NCI-H1105 treated with DMSO at 0.1 percent for 48 hours (cell line): ENCODE data around the gene RBMS3.
"Not testable (repeated sequence)": the region's sequence is repeated elsewhere in the genome, so short reads cannot be mapped to it uniquely, and the experiment has no call there.

Experiments used
- DNase-seq: peaks from one replicate; lab custom pipeline; 2025; lab: John Stamatoyannopoulos, UW

Gene RBMS3

GRCh38 chr3:29339016-29339833, 58.4 kb downstream of the RBMS3 start:
- no peak for DNase-seq

GRCh38 chr3:29344154-29344553, 63.3 kb downstream of the RBMS3 start:
- DNase-seq: no peak

GRCh38 chr3:29344935-29345334, 64.1 kb downstream of the RBMS3 start:
- DNase-seq: no peak

GRCh38 chr3:29345516-29346300, 64.8 kb downstream of the RBMS3 start:
- no peak for DNase-seq

GRCh38 chr3:29346828-29347227, 66.0 kb downstream of the RBMS3 start:
- no peak for DNase-seq

- DNase-seq: no peak
Observed at GRCh38 chr3:29347412-29347811, 66.5 kb downstream of the RBMS3 start.

GRCh38 chr3:29348316-29348715, 67.4 kb downstream of the RBMS3 start:
- DNase-seq: no peak

- no peak for DNase-seq
Observed at GRCh38 chr3:29349049-29349448, 68.2 kb downstream of the RBMS3 start.

GRCh38 chr3:29353807-29354206, 72.9 kb downstream of the RBMS3 start:
- DNase-seq: no peak

GRCh38 chr3:29354894-29355293, 74.0 kb downstream of the RBMS3 start:
- DNase-seq: peak; percentile 15

- DNase-seq: no peak
Observed at GRCh38 chr3:29356062-29356461, 75.2 kb downstream of the RBMS3 start.

GRCh38 chr3:29360289-29360688, 79.4 kb downstream of the RBMS3 start:
- DNase-seq: not testable (repeated sequence)

GRCh38 chr3:29363110-29363509, 82.2 kb downstream of the RBMS3 start:
- no peak for DNase-seq

- no peak for DNase-seq
Observed at GRCh38 chr3:29370021-29370420, 89.2 kb downstream of the RBMS3 start.

- DNase-seq: no peak
Observed at GRCh38 chr3:29370476-29371420, 89.9 kb downstream of the RBMS3 start.

GRCh38 chr3:29373131-29373680, 92.3 kb downstream of the RBMS3 start:
- DNase-seq: no peak

- DNase-seq: no peak
Observed at GRCh38 chr3:29374226-29374625, 93.4 kb downstream of the RBMS3 start.

GRCh38 chr3:29379097-29379496, 98.2 kb downstream of the RBMS3 start:
- no peak for DNase-seq

- DNase-seq: no peak
Observed at GRCh38 chr3:29381595-29381994, 100.7 kb downstream of the RBMS3 start.

- DNase-seq: no peak
Observed at GRCh38 chr3:29382409-29382808, 101.5 kb downstream of the RBMS3 start.

- no peak for DNase-seq
Observed at GRCh38 chr3:29382845-29383244, 102.0 kb downstream of the RBMS3 start.

- DNase-seq: no peak
Observed at GRCh38 chr3:29384640-29385039, 103.8 kb downstream of the RBMS3 start.
